Mammary epithelial cell (primary cell): Measurements from ENCODE around the gene DET1.

Experiments
- EZH2 ChIP-seq: IDR thresholded peaks from 2 replicates; pipeline ENCODE4 v1.6.1; 2012; ENCODE audit warnings: low read length, inconsistent platforms, borderline replicate concordance
- TF ChIP-seq, protein P1 (sequence below), 2 donors: IDR thresholded peaks in 1 of 2; conservative IDR thresholded peaks in 1 of 2; 2 replicates each; pipeline ENCODE4 v1.5.1; 2011 to 2012; ENCODE audit warnings: inconsistent platforms in 2 of 2, low read length in 2 of 2, mild to moderate bottlenecking in 2 of 2, control low read depth in 1 of 2, low read depth in 1 of 2; ENCODE audit not compliant: insufficient read depth in 1 of 2; ENCODE audit errors: extremely low read depth in 1 of 2

- TF ChIP-seq, protein P1, sequence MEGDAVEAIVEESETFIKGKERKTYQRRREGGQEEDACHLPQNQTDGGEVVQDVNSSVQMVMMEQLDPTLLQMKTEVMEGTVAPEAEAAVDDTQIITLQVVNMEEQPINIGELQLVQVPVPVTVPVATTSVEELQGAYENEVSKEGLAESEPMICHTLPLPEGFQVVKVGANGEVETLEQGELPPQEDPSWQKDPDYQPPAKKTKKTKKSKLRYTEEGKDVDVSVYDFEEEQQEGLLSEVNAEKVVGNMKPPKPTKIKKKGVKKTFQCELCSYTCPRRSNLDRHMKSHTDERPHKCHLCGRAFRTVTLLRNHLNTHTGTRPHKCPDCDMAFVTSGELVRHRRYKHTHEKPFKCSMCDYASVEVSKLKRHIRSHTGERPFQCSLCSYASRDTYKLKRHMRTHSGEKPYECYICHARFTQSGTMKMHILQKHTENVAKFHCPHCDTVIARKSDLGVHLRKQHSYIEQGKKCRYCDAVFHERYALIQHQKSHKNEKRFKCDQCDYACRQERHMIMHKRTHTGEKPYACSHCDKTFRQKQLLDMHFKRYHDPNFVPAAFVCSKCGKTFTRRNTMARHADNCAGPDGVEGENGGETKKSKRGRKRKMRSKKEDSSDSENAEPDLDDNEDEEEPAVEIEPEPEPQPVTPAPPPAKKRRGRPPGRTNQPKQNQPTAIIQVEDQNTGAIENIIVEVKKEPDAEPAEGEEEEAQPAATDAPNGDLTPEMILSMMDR (conservative IDR thresholded peaks at IDR 0.05 in 1 of 2, IDR thresholded peaks at IDR 0.05 in 1 of 2; ENCODE audit: extremely low read depth in 1 of 2, insufficient read depth in 1 of 2, low read depth in 1 of 2, low read length in 2 of 2) = no peak
- TF ChIP-seq EZH2 = no peak
These were observed 44.9 kb upstream of the DET1 start for GRCh38 chr15:88591384-88591783.
